IPS-18c (cell line): Measurements from ENCODE around the gene ROPN1.
A peak's percentile ranks its signal among the peaks of the same experiment; 100 is the strongest.
"Not testable (repeated sequence)": the region's sequence is repeated elsewhere in the genome, so short reads cannot be mapped to it uniquely, and the experiment has no call there.

Experiments
- H3K4me3 ChIP-seq: 2 replicates; pipeline ENCODE4 v1.7.0; 2013; ENCODE audit warnings: low read depth, mild to moderate bottlenecking, low read length, moderate library complexity; ENCODE audit not compliant: insufficient read depth
- H3K9me3 ChIP-seq: one replicate; pipeline ENCODE4 v1.6.1; 2013; ENCODE audit warnings: mild to moderate bottlenecking, low read length, moderate library complexity; ENCODE audit not compliant: control insufficient read depth, insufficient read depth

ROPN1 gene

GRCh38 chr3:123991730-123992588 is at the start of gene ROPN1:
Gene ROPN1, minus strand, starts transcription at chr3:123992124. Its CDS starts 11,643 bp downstream, at chr3:123980481.
- not testable (repeated sequence) for H3K9me3 ChIP-seq, H3K4me3 ChIP-seq

DNA sequence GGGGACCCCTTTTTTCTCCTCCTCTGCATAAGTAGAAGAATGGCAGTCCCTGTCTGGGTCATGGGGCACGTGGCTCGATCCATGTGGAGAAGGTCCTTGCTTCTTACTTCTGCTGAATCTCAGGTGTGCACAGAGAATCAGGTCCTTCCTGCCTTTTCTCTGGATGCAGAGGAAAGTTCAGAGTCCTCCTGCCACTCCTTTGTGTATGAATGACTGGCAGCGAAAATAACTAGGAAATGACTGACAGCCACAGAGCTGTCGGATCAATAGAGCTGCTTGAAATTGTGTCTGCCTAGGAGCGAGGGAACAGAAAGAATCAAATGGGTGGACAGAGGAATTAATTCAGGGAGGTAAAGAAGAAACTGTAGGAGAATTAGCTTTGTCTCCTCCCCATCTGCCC is 49.6 kb upstream of the ROPN1 start:
- Histone ChIP-seq H3K4me3 (no peak overlapping the region), H3K9me3 (no peaks in the 10 kb centered on the region)

GRCh38 chr3:124037326-124037725 is 45.4 kb upstream of the ROPN1 start:
- no peaks in the 10 kb centered on the region for H3K9me3 ChIP-seq
- H3K4me3 ChIP-seq: no peak overlapping the region

DNA sequence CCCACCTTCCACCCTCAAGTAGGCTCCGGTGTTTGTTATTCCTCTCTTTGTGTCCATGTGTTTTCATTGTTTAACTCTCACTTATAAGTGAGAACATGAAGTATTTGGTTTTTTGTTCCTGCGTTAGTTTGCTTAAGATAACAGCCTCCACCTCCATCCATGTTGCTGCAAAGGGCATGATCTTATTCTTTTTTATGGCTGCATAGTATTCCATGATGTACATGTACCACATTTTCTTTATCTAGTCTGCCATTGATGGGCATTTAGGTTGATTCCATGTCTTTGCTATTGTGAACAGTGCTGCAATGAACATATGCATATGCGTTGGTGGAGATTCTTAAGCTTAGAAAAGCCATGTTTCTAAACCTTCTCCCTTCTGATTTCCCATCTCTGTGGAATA is 44.3 kb upstream of the ROPN1 start:
- H3K4me3 ChIP-seq: not testable (repeated sequence)

GRCh38 chr3:124035463-124036121 is 43.7 kb upstream of the ROPN1 start:
- Histone ChIP-seq H3K9me3 (no peaks in the 10 kb centered on the region), H3K4me3 (no peak overlapping the region)

More for the DNA sequence above, 44.3 kb upstream of the ROPN1 start:
- H3K9me3 ChIP-seq: not testable (repeated sequence)

DNA sequence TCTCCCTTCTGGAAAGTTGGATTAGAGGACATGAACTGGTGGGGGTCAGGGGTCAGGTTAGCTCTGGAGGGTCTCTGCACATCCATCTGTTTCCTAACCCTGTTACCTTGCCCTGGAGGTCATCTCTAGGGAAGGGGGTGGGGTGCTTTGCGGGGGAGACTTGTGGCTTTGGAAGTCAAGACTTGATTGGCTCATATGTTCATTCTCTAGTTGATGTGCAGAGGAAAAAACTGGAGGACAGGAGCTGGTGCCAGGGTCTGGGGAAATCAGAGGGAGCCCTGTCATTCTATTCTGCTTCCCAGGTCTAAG is 42.9 kb upstream of the ROPN1 start:
- H3K9me3 ChIP-seq: no peaks in the 10 kb centered on the region
- H3K4me3 ChIP-seq: peak overlapping the region; percentile 88; the same call in 1 of the 2 replicates

DNA sequence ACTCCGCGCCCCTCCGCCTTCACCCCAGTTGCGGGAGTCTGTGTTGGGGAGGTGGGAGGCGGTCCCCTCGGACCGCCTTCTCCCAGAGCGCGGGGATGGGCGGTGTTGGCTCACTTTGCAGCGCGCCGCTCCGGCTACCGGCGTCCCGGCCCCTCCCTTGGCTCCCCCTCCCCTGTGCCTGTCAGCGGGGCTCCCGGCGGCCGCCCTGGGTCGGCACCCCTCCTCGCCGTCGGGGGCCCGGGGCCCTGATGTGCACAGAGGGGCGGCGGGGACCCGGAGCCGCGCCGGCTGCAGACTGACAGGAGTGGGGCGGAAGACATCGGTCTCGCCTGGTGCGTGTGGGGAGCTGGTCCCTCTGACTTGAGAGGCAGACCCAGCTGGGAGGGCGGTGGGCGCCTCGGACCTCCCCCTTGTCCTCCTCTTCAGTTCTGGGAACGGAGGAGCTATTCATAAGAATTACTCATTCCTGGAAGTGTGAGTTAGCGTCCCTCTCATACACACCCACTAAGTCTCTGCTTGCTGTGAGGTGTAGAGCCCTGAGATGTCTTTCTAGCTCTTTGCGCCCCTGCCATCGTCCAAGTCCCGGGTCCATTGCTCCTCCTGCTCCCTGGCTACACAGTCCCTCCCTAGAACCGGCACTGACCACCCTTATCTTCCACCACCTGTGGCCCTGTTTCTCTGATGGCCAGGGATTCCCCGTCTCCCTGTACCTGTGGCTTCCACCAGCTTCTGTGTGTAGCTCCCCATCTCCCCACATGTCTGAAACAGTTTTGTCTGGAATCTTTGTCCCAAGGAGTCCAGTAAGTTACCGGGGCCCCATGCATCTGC is 42.3 kb upstream of the ROPN1 start:
- H3K4me3 ChIP-seq: peak overlapping the region; percentile 88
- no peaks in the 10 kb centered on the region for H3K9me3 ChIP-seq

DNA sequence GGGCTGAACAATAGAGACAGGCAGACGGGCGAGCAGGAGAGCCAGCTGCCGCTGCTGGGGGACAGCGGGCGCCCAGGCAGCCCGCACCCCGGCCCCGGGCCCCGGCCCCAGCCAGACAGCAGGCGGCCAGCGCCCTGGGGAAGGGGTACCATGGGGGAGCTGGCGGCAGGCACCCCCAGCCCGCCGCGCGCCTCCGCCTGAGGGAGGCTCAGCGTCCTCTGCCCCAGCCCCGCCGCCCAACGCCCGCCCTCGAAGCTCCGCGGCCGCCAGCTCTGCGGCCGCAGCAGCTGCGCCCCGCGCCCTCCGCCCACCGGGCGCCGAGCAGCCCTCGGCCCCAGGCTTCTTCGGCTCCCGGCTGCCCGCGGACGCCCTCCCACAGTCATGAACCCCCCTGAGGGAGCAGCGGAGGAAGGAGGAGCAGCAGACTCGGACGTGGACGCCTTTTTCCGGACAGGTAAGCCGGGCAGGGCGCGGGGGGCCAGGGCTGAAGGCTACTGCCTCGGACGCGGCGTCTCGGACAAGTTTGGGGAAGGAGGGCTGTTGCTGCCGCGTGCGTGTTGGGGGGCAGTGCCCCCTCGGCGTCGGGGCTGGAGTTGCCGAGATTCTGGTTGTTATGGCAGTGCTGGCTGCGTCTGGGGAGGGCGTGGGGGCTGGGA is 41.6 kb upstream of the ROPN1 start, which contains the start of gene KALRN:
TSS of gene KALRN (plus strand) at position 10 of the 656 bp plus-strand sequence.
- H3K4me3 ChIP-seq: peak within 1 kb of the TSS; percentile 88

GRCh38 chr3:124032881-124033359 is 41.0 kb upstream of the ROPN1 start:
- H3K4me3 ChIP-seq: peak overlapping the region; percentile 88

More for the DNA sequence above, 41.6 kb upstream of the ROPN1 start, which contains the start of gene KALRN:
- no peaks in the 10 kb centered on the region for H3K9me3 ChIP-seq

GRCh38 chr3:124032311-124032880 is 40.5 kb upstream of the ROPN1 start:
- H3K9me3 ChIP-seq: no peaks in the 10 kb centered on the region
- H3K4me3 ChIP-seq: peak overlapping the region; percentile 88

More at GRCh38 chr3:124032881-124033359, 41.0 kb upstream of the ROPN1 start:
- H3K9me3 ChIP-seq: no peaks in the 10 kb centered on the region

GRCh38 chr3:124026516-124026915 is 34.6 kb upstream of the ROPN1 start:
- Histone ChIP-seq H3K9me3 (no peaks in the 10 kb centered on the region), H3K4me3 (no peak overlapping the region)

DNA sequence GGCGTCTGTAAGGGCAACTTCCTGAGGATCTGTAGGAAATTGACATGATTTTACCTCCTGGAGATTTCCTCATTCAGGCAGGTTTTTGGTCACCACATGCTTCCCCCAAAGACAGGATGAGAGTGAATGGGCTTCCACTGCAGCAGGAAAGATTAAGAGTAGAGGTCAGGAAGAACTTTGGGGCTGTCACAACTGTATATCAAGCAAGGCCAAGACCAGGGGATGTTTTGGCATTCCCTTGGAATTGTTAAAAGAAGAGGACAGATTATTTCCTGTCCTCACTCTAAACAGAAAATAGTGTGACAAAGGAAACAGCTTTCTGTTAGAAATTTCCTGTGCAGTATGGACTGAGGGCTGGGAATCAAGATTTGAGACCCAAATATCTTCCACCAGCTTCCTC is 31.6 kb upstream of the ROPN1 start:
- H3K9me3 ChIP-seq, H3K4me3 ChIP-seq: not testable (repeated sequence)

DNA sequence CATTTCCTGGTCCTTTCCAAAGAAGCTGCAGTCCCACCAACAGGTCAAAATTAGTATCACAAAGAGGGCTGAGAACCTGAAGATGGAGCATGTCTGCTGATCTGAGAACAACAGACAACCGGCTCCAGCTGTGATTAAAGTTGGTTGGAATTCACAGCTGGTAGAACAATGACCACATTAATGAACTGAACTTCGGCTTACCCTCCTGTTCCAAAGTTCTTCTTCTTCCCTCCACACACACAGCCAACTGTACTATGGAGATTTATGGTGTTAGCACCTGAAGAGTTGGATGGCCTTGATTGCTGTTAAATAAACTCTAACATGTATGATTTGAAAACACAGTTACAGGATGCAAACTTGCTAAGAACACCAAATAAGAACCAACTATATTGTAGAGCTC is 27.4 kb upstream of the ROPN1 start:
- Histone ChIP-seq H3K4me3 (no peak overlapping the region), H3K9me3 (peaks cover 2% of the 10 kb centered on the region)

DNA sequence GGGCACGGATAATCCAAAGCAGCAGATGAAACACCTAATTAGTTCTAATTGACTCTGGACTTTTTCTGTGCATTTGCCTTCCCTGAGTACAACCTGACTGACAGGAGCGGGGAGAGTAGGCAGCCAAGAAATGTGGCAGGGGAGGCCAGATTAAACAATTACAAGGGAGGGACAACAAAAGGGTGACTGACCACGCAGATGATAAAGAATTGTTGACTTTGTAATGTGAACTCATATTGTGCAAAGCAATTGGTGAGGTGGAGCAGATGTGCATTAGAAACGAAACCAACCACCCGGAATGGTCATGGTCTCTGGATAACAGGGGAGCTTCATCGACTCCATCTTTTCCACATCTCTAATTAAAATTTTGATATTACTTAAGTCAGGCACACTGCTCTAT is 25.6 kb upstream of the ROPN1 start:
- H3K9me3 ChIP-seq, H3K4me3 ChIP-seq: not testable (repeated sequence)

DNA sequence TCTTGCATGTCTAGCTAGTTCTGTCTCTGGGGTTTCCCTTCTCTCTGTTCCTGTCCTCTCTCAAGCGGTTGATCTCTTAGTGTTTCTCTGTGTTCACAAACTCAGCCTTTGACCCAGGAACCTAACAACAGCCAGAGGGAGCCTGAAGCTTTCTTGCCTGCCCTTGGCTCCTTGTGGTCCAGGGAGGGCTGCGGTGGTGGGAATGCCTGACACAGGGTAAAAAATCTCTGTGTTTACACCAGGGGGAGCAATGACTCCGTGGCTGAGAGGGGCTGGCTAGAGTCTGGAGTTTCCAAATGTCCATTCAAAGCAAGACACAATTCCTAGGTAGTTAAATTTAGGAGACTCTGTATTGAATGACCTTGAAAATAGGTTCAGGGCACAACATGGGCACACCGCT is 24.6 kb upstream of the ROPN1 start:
- H3K9me3 ChIP-seq, H3K4me3 ChIP-seq: not testable (repeated sequence)

DNA sequence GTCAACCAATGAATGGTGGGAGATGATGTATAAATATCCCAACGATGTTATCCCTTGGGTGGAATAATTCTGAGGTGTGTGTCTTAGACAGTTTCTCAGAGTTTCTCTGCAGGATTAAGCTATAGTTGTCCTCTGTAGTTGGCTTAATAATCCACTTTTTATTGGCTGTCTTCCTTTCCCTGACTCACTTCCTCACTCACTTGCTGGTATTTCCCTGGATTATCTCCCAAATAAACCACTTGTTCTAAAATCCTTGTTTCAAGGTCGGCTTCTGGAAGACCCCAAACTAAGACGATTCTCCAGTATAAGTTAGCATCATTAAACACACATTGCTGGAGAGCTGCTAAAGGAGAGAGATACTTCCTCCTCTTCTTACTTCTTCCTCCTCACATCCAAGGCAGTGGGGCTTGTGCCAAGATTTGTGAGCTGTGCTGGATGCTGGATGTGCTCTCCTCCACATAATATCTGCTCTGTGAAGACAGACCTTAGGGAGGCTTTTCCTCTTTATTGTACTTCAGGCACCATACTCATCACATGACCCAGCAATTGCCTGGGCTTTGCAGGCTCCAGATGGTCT is 22.5 kb upstream of the ROPN1 start:
- Histone ChIP-seq H3K4me3 (no peak overlapping the region), H3K9me3 (no peaks in the 10 kb centered on the region)
